DND-41 (cell line): ENCODE measurements around the gene C1orf167.

ENCODE experiments used
- CTCF ChIP-seq: IDR thresholded peaks from 2 replicates; pipeline ENCODE4 v1.5.1; 2012; ENCODE audit warnings: borderline replicate concordance, low read length, moderate library complexity, mild to moderate bottlenecking; ENCODE audit not compliant: poor library complexity, severe bottlenecking; ENCODE audit errors: extremely low read depth
- EZH2 ChIP-seq: IDR thresholded peaks from 3 replicates; pipeline ENCODE4 v1.6.1; 2012; ENCODE audit warnings: borderline replicate concordance, low read depth, mild to moderate bottlenecking, moderate library complexity, low read length, inconsistent platforms; ENCODE audit not compliant: severe bottlenecking

- TF ChIP-seq CTCF (no peak), EZH2 (no peak)
These were observed 9.5 kb upstream of the C1orf167 start for GRCh38 chr1:11752359-11753088.
